ENCODE data around the gene FAM3A. TPM values are rescaled to one million over a fixed set of nuclear protein-coding genes. Genes with fewer than 3 reads are reported as not detected.
A peak's percentile ranks its signal among the peaks of the same experiment; 100 is the strongest.

Gene FAM3A
- total and polyA plus RNA-seq, 9 of the 15 experiments (the other 6 are each of a cell fraction or from before 2014, with no cell fraction given): 0.75 to 70.6 (median 27.0) TPM

DNA sequence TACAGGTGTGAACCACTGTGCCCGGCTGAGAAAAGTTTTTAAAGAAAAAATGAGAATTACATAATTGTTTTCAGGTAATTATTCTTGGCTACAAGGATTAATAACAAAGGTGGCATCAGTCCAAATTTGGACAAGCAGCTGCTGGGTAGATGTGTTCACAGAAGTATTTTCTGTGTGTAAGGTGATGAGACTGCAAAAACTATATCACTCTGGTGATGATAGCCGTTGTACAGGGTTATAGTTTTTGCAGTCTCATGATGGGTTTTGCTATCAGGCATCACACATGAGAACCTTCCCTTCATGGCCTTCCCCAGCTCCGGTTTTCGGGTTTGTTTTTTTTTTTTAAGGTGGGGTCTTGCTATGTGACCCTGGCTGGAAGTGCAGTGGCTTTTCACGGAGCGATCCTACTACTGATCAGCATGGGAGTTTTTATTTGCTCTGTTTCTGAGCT lies 20.5 kb downstream of the FAM3A start (continued):
- TF ChIP-seq, protein P1, sequence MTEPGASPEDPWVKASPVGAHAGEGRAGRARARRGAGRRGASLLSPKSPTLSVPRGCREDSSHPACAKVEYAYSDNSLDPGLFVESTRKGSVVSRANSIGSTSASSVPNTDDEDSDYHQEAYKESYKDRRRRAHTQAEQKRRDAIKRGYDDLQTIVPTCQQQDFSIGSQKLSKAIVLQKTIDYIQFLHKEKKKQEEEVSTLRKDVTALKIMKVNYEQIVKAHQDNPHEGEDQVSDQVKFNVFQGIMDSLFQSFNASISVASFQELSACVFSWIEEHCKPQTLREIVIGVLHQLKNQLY (CRISPR knock-in tag; conservative IDR thresholded peaks at IDR 0.05): no peak
- TF ChIP-seq ZNF444 (CRISPR knock-in tag; IDR thresholded peaks at IDR 0.05) (no peak), TCF7L2 (IDR thresholded peaks at IDR 0.05; ENCODE audit: low read depth, low read length) (no peak), CREBBP (IDR thresholded peaks at IDR 0.05; ENCODE audit: low read depth, low read length) (no peak), CEBPG (CRISPR knock-in tag; IDR thresholded peaks at IDR 0.05) (no peak), CEBPG (tag; conservative IDR thresholded peaks at IDR 0.05 in 1 of 2, IDR thresholded peaks at IDR 0.05 in 1 of 2) (no peak), CAMTA2 (CRISPR knock-in tag; conservative IDR thresholded peaks at IDR 0.05) (no peak), NR2C1 (IDR thresholded peaks at IDR 0.05) (no peak), NR2C1 (tag; IDR thresholded peaks at IDR 0.05) (no peak), CHD2 (IDR thresholded peaks at IDR 0.05; ENCODE audit: low read depth, low read length) (no peak), RFX7 (CRISPR knock-in tag; IDR thresholded peaks at IDR 0.05) (no peak), SIRT6 (IDR thresholded peaks at IDR 0.05; ENCODE audit: low read depth, low read length) (no peak), BRD4 (IDR thresholded peaks at IDR 0.05) (no peak), ZNF436 (CRISPR knock-in tag; IDR thresholded peaks at IDR 0.05) (no peak), DMBX1 (CRISPR knock-in tag; IDR thresholded peaks at IDR 0.05; ENCODE audit: borderline replicate concordance) (no peak), PCBP1 (IDR thresholded peaks at IDR 0.05; ENCODE audit: low read depth, low read length, poor library complexity, severe bottlenecking) (no peak), ZNF197 (CRISPR knock-in tag; IDR thresholded peaks at IDR 0.05; ENCODE audit: low read depth) (no peak), GTF2F1 (IDR thresholded peaks at IDR 0.05; ENCODE audit: low read depth, low read length) (no peak)
- TF ChIP-seq, protein P2, sequence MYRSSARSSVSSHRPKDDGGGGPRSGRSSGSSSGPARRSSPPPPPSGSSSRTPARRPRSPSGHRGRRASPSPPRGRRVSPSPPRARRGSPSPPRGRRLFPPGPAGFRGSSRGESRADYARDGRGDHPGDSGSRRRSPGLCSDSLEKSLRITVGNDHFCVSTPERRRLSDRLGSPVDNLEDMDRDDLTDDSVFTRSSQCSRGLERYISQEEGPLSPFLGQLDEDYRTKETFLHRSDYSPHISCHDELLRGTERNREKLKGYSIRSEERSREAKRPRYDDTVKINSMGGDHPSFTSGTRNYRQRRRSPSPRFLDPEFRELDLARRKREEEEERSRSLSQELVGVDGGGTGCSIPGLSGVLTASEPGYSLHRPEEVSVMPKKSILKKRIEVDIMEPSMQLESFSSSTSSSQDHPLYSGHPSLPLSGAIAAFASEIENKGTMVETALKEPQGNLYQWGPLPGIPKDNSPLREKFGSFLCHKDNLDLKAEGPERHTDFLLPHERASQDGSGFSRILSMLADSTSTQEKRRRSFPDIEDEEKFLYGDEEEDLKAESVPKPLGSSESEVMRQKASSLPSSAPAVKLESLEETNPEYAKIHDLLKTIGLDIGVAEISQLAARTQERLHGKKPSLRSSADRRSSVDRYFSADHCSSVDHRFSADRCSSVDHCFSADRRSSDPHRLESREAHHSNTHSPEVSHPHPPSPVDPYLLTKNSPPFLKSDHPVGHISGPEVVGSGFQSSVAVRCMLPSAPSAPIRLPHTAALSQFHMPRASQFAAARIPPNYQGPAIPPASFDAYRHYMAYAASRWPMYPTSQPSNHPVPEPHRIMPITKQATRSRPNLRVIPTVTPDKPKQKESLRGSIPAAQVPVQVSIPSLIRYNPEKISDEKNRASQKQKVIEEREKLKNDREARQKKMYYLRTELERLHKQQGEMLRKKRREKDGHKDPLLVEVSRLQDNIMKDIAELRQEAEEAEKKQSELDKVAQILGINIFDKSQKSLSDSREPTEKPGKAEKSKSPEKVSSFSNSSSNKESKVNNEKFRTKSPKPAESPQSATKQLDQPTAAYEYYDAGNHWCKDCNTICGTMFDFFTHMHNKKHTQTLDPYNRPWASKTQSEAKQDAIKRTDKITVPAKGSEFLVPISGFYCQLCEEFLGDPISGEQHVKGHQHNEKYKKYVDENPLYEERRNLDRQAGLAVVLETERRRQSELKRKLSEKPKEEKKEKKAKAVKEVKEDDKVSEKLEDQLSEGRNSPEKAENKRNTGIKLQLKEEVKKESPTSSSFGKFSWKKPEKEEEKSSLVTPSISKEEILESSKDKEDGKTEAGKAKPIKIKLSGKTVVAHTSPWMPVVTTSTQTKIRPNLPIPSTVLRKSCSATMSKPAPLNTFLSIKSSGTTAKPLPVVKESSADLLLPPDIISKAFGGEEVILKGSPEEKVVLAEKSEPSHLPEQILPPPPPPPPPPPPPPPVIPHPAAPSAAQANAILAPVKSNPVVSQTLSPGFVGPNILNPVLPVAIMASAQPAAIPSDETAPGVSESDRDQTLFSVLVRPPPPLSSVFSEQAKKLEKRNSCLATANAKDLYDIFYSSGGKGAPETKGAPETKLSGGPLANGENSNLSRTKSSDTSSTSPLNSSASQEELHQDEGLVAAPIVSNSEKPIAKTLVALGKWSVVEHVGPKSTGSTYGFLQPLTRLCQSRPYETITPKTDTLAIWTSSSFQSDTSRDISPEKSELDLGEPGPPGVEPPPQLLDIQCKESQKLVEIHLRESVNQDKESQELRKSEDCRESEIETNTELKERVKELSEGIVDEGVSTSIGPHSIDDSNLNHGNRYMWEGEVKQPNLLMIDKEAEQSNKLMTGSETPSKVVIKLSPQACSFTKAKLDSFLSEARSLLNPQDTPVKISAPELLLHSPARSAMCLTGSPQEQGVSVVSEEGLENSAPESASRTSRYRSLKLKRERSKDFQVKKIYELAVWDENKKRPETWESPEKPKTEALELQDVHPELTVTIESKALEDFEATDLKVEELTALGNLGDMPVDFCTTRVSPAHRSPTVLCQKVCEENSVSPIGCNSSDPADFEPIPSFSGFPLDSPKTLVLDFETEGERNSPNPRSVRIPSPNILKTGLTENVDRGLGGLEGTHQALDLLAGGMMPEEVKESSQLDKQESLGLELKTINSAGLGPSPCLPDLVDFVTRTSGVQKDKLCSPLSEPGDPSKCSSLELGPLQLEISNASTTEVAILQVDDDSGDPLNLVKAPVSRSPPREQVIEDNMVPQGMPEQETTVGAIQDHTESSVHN (IDR thresholded peaks at IDR 0.05; ENCODE audit: borderline replicate concordance in 1 of 2, low read depth in 1 of 2): 0 out of 4 replicates have a peak, but pooled peaks of 1 of the 2 experiments have one; percentile 51
- TF ChIP-seq, protein P3, sequence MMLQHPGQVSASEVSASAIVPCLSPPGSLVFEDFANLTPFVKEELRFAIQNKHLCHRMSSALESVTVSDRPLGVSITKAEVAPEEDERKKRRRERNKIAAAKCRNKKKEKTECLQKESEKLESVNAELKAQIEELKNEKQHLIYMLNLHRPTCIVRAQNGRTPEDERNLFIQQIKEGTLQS (IDR thresholded peaks at IDR 0.05): peak; percentile 6; the same call in 1 of the 2 replicates
- TF ChIP-seq, protein P3 (CRISPR knock-in tag; conservative IDR thresholded peaks at IDR 0.05): no peak
